ENCODE results near the gene BIRC6.

The BIRC6 gene

GRCh38 chr2:32565902-32566301 is 209.1 kb downstream of the BIRC6 start:
- TF ChIP-seq CTCF (IDR thresholded peaks at IDR 0.05; ENCODE audit: control insufficient read depth, insufficient read depth, low read depth, low read length, missing control alignments), result no peak
- no peak for DNase-seq (ENCODE audit: low read depth)
- no peak overlapping the region for H3K4me3 ChIP-seq (ENCODE audit: control insufficient read depth, low read depth, low read length)

DNA sequence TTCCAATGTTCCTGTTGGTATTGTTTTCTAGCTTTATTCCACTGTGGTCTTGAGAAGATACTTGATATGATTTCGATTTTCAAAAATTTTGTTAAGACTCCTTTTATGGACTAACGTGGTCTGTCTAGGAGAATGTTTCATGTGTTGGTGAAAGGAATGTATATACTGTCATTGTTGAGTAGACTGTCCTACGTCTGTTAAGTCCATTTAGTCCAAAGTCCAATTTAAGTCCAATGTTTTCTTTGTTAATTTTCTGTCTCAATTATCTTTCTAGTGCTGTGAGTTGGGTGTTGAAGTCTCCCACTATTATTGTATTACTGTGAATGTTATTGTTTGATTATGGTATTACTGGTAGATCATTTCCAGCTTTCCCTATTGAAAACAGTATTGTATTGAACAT is 215.2 kb downstream of the BIRC6 start:
- TF ChIP-seq CTCF (IDR thresholded peaks at IDR 0.05; ENCODE audit: control insufficient read depth, insufficient read depth, low read depth, low read length, missing control alignments), result no peak
- no peak overlapping the region for H3K4me3 ChIP-seq (ENCODE audit: control insufficient read depth, low read depth, low read length)
- DNase-seq (ENCODE audit: low read depth), result no peak

- DNase-seq (ENCODE audit: low read depth), result no peak
- H3K4me3 ChIP-seq (ENCODE audit: control insufficient read depth, low read depth, low read length), result no peak overlapping the region
- TF ChIP-seq CTCF (IDR thresholded peaks at IDR 0.05; ENCODE audit: control insufficient read depth, insufficient read depth, low read depth, low read length, missing control alignments), result no peak
Measured at GRCh38 chr2:32572737-32573136, 215.9 kb downstream of the BIRC6 start.

DNA sequence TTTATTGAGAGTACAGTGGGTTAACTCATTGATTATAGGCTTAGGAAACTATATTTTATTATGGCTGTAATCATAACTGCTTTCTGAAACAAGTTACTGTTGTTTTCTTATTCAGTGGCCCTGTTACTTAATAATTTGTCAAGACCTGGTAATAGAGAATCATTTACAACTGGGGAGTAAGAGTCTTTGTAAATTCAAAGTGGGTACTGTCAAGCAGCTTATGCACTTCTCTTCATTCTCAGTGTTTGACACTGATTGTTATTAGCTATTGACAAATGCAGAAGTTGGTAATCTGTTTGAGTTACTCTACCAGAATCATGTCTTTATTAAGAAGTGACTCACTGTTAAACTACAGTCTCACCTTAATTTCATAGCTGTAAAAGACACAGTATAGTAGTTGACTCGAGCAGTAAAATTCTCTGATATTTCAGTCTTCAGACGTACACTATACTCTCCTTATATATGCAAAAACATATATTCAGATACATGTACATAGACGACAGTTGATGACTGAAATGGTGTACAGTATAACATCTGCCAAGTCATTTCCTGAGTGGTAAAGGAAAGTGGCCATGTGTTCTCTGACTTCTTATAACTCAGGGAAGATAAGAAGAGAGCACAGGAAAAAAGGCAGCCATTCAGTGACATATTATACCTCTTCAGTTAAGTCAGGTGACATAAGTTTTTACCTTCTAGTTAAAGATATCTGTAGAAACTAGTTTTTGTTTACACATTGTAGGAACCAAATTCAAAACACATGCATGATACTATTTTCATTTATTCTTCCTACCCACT is 235.0 kb downstream of the BIRC6 start:
- no peak for TF ChIP-seq CTCF (IDR thresholded peaks at IDR 0.05; ENCODE audit: control insufficient read depth, insufficient read depth, low read depth, low read length, missing control alignments)
- no peak overlapping the region for H3K4me3 ChIP-seq (ENCODE audit: control insufficient read depth, low read depth, low read length)
- DNase-seq (ENCODE audit: low read depth), result no peak

DNA sequence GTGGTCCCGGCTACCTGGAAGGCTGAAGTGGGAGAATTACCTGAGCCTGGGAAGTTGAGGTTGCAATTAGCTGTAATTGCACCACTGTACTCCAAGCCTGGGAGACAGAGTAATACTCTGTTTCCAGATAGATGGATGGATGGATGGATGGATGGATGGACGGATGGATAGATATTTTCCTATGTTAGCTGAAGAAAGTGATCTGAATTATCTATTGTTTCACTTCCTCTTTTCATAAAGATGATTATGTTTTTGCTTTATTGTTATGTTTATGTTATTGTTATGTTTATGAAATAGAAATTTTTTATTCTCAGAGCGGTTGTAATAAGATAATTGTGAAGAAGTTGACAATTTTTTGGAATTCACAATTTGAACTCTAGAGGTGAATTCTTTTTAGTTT is 237.8 kb downstream of the BIRC6 start:
- no peak overlapping the region for H3K4me3 ChIP-seq (ENCODE audit: control insufficient read depth, low read depth, low read length)
- DNase-seq (ENCODE audit: low read depth), result no peak
- no peak for TF ChIP-seq CTCF (IDR thresholded peaks at IDR 0.05; ENCODE audit: control insufficient read depth, insufficient read depth, low read depth, low read length, missing control alignments)

- no peak for TF ChIP-seq CTCF (IDR thresholded peaks at IDR 0.05; ENCODE audit: control insufficient read depth, insufficient read depth, low read depth, low read length, missing control alignments)
- H3K4me3 ChIP-seq (ENCODE audit: control insufficient read depth, low read depth, low read length), result no peak overlapping the region
- DNase-seq (ENCODE audit: low read depth), result no peak
Measured at GRCh38 chr2:32611366-32611765, 254.5 kb downstream of the BIRC6 start.
